Measurements from ENCODE around the gene C21orf91.

DNA sequence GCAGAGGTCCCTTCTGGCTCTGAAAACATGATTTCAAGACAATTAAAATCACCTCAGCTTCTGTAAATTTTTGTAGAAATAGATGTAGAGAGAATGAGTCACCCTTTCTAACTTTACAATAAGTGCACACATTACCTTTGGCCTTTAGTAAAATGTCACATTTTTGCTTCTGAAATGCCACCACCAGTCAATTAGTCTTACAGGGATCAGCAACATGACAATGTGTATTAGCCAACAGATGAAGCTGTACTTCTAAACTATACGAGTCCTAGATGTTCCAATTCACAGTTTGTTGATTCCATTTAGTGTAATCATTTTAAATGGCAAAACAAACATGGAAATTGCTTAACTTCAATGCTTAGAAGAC is 23.1 kb downstream of the C21orf91 start:
- TF ChIP-seq, protein P1, sequence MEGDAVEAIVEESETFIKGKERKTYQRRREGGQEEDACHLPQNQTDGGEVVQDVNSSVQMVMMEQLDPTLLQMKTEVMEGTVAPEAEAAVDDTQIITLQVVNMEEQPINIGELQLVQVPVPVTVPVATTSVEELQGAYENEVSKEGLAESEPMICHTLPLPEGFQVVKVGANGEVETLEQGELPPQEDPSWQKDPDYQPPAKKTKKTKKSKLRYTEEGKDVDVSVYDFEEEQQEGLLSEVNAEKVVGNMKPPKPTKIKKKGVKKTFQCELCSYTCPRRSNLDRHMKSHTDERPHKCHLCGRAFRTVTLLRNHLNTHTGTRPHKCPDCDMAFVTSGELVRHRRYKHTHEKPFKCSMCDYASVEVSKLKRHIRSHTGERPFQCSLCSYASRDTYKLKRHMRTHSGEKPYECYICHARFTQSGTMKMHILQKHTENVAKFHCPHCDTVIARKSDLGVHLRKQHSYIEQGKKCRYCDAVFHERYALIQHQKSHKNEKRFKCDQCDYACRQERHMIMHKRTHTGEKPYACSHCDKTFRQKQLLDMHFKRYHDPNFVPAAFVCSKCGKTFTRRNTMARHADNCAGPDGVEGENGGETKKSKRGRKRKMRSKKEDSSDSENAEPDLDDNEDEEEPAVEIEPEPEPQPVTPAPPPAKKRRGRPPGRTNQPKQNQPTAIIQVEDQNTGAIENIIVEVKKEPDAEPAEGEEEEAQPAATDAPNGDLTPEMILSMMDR (IDR thresholded peaks at IDR 0.05), result no peak
- TF ChIP-seq EZH2 (IDR thresholded peaks at IDR 0.05; ENCODE audit: borderline replicate concordance, insufficient read depth, low read depth, low read length, poor library complexity, severe bottlenecking), result no peak

All from B cell (primary cell).